NT2/D1 (cell line): ENCODE results near the gene UQCRC2.

ENCODE experiments used
- SUZ12 ChIP-seq: IDR thresholded peaks from 2 replicates; pipeline ENCODE4 v1.6.1; 2011; ENCODE audit not compliant: insufficient read length, insufficient read depth; ENCODE audit errors: extremely low read depth
- YY1 ChIP-seq: IDR thresholded peaks from 2 replicates; pipeline ENCODE4 v1.6.1; 2011; ENCODE audit not compliant: insufficient read length, insufficient read depth
- ZNF274 ChIP-seq: IDR thresholded peaks from 2 replicates; pipeline ENCODE4 v1.6.1; 2011; ENCODE audit warnings: mild to moderate bottlenecking, low read depth, low read length

DNA sequence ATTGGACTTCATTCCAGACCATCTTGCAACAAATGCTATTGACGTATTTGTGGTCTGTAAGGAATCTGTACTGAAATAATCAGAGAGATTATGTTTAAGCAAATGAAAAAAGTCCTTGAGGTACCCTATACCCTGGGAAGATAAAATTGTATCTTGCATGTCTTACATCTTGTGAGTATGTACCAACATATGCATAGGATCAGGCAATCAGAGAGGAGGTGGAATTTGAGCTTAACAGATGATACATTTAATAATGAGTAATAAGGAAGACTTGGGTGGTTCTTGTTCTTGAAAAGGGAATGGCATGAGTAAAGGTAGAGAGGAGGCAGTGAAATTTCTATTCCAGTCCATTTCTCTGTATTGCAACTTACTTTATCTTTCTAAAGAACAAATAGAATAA, 65.4 kb downstream of the UQCRC2 start:
- TF ChIP-seq ZNF274 (no peak), YY1 (no peak), SUZ12 (no peak)
